Measurements from ENCODE around the gene CHID1.

GRCh38 chr11:837189-837989 is 73.2 kb downstream of the CHID1 start:
- TF ChIP-seq POLR2A (IDR thresholded peaks at IDR 0.05; ENCODE audit: control extremely low read depth in 1 of 2, low read depth in 2 of 2, low read length in 2 of 2) (no peak), CEBPB (IDR thresholded peaks at IDR 0.05; ENCODE audit: low read depth, low read length) (no peak), POLR2AphosphoS5 (IDR thresholded peaks at IDR 0.05; ENCODE audit: low read depth, low read length) (no peak; the same call in 1 of the 2 replicates), CTCF (IDR thresholded peaks at IDR 0.05; ENCODE audit: control extremely low read depth in 1 of 3, insufficient read depth in 1 of 3, low read depth in 1 of 3, low read length in 3 of 3) (no peak), TAF1 (IDR thresholded peaks at IDR 0.05; ENCODE audit: low read depth, low read length) (no peak), BACH1 (IDR thresholded peaks at IDR 0.05; ENCODE audit: low read length) (no peak), RAD21 (IDR thresholded peaks at IDR 0.05 in 1 of 2, conservative IDR thresholded peaks at IDR 0.05 in 1 of 2; ENCODE audit: low read depth in 2 of 2, low read length in 2 of 2) (no peak), SP1 (IDR thresholded peaks at IDR 0.05; ENCODE audit: low read depth, low read length) (no peak), JUN (IDR thresholded peaks at IDR 0.05; ENCODE audit: low read depth, low read length) (no peak)
